MM.1S (cell line): ENCODE measurements around the gene SDC1.

Source experiments
- EZH2 ChIP-seq: fragments of 300-600 bp; sonication (generic); optimal IDR thresholded peaks from 2 replicates; pipeline ENCODE3; 2017; ENCODE audit warnings: low read depth, mild to moderate bottlenecking, antibody characterized with exemption, low read length, mixed read lengths
- EZH2phosphoT487 ChIP-seq: fragments of 300-600 bp; sonication (generic); IDR thresholded peaks from 2 replicates; pipeline ENCODE4 v1.6.1; 2018; ENCODE audit warnings: antibody characterized with exemption, low read length
- TF ChIP-seq, protein P1 (sequence below): fragments of 300-600 bp; sonication (generic); IDR thresholded peaks from 2 replicates; pipeline ENCODE4 v1.5.1; 2016; ENCODE audit warnings: antibody characterized with exemption, low read length, mixed read lengths

- TF ChIP-seq, protein P1, sequence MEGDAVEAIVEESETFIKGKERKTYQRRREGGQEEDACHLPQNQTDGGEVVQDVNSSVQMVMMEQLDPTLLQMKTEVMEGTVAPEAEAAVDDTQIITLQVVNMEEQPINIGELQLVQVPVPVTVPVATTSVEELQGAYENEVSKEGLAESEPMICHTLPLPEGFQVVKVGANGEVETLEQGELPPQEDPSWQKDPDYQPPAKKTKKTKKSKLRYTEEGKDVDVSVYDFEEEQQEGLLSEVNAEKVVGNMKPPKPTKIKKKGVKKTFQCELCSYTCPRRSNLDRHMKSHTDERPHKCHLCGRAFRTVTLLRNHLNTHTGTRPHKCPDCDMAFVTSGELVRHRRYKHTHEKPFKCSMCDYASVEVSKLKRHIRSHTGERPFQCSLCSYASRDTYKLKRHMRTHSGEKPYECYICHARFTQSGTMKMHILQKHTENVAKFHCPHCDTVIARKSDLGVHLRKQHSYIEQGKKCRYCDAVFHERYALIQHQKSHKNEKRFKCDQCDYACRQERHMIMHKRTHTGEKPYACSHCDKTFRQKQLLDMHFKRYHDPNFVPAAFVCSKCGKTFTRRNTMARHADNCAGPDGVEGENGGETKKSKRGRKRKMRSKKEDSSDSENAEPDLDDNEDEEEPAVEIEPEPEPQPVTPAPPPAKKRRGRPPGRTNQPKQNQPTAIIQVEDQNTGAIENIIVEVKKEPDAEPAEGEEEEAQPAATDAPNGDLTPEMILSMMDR = no peak
- TF ChIP-seq EZH2 = no peak
- TF ChIP-seq EZH2phosphoT487 = no peak
These were observed 54.9 kb downstream of the SDC1 start for GRCh38 chr2:20169796-20170703.
